Neutrophil (primary cell): ENCODE measurements around the gene C4orf46.

Experiments
- H3K27ac ChIP-seq: fragments of 200-600 bp; sonication (generic); 2 replicates; pipeline ENCODE4 v1.5.1; 2016; ENCODE audit warnings: mild to moderate bottlenecking, moderate library complexity
- H3K27me3 ChIP-seq: fragments of 200-600 bp; sonication (generic); 2 replicates; pipeline ENCODE4 v1.6.0; 2016; ENCODE audit warnings: mild to moderate bottlenecking
- H3K36me3 ChIP-seq: fragments of 200-600 bp; sonication (generic); 2 replicates; pipeline ENCODE4 v1.5.1; 2017
- H3K4me1 ChIP-seq, 2 experiments: fragments of 200-600 bp in 1 of 2; sonication (generic) in 1 of 2; 1 replicate in 1 of 2; 2 replicates in 1 of 2; pipeline versions ENCODE4 v1.5.1 to v1.6.1; 2013 to 2016; ENCODE audit warnings: low read depth in 1 of 2, low read length in 1 of 2, mild to moderate bottlenecking in 1 of 2, moderate library complexity in 1 of 2; ENCODE audit not compliant: control insufficient read depth in 1 of 2, insufficient read depth in 1 of 2
- H3K4me3 ChIP-seq, 2 experiments: fragments of 200-600 bp in 1 of 2; sonication (generic) in 1 of 2; 1 replicate in 1 of 2; 2 replicates in 1 of 2; pipeline ENCODE4 v1.5.1; 2013 to 2016; ENCODE audit warnings: low read depth in 1 of 2, low read length in 1 of 2, mild to moderate bottlenecking in 1 of 2, moderate library complexity in 1 of 2
- H3K9me3 ChIP-seq: fragments of 200-600 bp; sonication (generic); 2 replicates; pipeline ENCODE4 v1.5.1; 2016
- TF ChIP-seq, protein P1 (sequence below): fragments of 200-600 bp; sonication (generic); IDR thresholded peaks from 2 replicates; pipeline ENCODE4 v1.5.1; 2016; ENCODE audit warnings: antibody characterized with exemption

The C4orf46 gene

GRCh38 chr4:158688813-158689212, 17.1 kb upstream of the C4orf46 start:
- TF ChIP-seq, protein P1, sequence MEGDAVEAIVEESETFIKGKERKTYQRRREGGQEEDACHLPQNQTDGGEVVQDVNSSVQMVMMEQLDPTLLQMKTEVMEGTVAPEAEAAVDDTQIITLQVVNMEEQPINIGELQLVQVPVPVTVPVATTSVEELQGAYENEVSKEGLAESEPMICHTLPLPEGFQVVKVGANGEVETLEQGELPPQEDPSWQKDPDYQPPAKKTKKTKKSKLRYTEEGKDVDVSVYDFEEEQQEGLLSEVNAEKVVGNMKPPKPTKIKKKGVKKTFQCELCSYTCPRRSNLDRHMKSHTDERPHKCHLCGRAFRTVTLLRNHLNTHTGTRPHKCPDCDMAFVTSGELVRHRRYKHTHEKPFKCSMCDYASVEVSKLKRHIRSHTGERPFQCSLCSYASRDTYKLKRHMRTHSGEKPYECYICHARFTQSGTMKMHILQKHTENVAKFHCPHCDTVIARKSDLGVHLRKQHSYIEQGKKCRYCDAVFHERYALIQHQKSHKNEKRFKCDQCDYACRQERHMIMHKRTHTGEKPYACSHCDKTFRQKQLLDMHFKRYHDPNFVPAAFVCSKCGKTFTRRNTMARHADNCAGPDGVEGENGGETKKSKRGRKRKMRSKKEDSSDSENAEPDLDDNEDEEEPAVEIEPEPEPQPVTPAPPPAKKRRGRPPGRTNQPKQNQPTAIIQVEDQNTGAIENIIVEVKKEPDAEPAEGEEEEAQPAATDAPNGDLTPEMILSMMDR = no peak
- Histone ChIP-seq H3K9me3 (no peaks in the 10 kb centered on the region), H3K36me3 (peaks cover 59% of the 10 kb centered on the region), H3K27ac (no peak overlapping the region), H3K27me3 (no peaks in the 10 kb centered on the region), H3K4me1 (no peaks in the 10 kb centered on the region), H3K4me3 (no peak overlapping the region)

DNA sequence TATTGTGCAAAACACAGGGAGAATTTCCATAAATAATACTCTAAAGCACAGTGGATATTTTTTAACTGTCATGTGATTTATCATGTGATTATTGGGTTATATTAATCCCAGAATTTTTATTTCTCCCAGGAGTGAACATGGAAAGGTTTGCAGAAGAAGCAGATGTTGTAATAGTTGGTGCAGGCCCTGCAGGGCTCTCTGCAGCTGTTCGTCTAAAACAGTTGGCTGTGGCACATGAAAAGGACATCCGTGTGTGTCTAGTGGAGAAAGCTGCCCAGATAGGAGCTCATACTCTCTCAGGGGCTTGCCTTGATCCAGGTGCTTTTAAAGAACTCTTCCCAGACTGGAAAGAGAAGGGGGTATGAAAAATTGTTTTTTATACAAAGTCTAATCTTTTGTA, 10.4 kb upstream of the C4orf46 start:
- Histone ChIP-seq H3K27ac (no peak overlapping the region), H3K4me1 (no peaks in the 10 kb centered on the region), H3K9me3 (no peaks in the 10 kb centered on the region), H3K36me3 (peaks cover 43% of the 10 kb centered on the region), H3K4me3 (no peak overlapping the region), H3K27me3 (no peaks in the 10 kb centered on the region)
- TF ChIP-seq, protein P1 = no peak

GRCh38 chr4:158681629-158682028, 9.9 kb upstream of the C4orf46 start:
- TF ChIP-seq, protein P1 = no peak
- Histone ChIP-seq H3K27ac (no peak overlapping the region), H3K4me1 (no peaks in the 10 kb centered on the region), H3K36me3 (peaks cover 40% of the 10 kb centered on the region), H3K4me3 (no peak overlapping the region), H3K27me3 (no peaks in the 10 kb centered on the region), H3K9me3 (no peaks in the 10 kb centered on the region)

DNA sequence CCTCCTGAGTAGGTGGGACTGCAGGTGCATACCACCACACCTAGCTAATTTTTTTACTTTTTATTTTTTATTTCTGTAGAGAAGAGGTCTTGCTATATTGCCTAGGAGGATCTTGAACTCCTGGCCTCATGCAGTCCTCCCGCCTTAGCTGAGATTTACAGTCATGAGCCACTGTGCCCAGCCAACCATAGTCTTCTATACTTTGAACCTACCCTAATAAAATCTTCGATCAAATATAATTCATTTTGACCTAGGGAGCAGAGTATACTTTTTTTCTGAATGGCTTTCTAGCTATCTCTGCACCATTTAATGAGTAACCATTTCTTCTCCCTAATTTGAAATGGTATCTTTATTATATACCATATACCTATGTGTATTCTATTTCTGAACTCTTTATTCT, 7.1 kb upstream of the C4orf46 start:
- no peak overlapping the region for H3K4me3 ChIP-seq
- TF ChIP-seq, protein P1 = no peak
- no peaks in the 10 kb centered on the region for H3K9me3 ChIP-seq
- H3K36me3 ChIP-seq = peaks cover 18% of the 10 kb centered on the region
- no peaks in the 10 kb centered on the region for H3K4me1 ChIP-seq
- H3K27ac ChIP-seq = no peak overlapping the region
- no peaks in the 10 kb centered on the region for H3K27me3 ChIP-seq

DNA sequence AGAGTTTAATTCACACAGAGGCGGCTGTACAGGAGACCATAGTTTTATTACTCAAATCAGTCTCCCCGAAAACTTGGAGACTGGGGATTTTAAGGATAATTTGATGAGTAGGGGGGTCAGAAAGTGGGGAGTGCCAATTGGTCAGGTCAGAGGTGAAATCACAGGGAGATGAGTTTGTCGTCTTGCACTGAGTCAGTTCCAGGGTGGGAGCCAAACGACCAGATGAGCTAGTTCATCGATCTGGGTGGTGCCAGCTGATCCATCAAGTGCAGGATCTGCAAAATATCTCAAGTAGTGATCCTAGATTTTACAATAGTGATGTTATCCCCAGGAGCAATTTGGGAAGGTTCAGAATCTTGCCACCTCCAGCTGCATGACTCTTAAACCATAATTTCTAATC, 4.4 kb upstream of the C4orf46 start:
- Histone ChIP-seq H3K27me3 (no peaks in the 10 kb centered on the region), H3K4me1 (peaks cover 14 to 15% of the 10 kb centered on the region in 2 experiments), H3K4me3 (no peak overlapping the region), H3K27ac (no peak overlapping the region), H3K9me3 (no peaks in the 10 kb centered on the region), H3K36me3 (peaks cover 9% of the 10 kb centered on the region)
- TF ChIP-seq, protein P1 = no peak

DNA sequence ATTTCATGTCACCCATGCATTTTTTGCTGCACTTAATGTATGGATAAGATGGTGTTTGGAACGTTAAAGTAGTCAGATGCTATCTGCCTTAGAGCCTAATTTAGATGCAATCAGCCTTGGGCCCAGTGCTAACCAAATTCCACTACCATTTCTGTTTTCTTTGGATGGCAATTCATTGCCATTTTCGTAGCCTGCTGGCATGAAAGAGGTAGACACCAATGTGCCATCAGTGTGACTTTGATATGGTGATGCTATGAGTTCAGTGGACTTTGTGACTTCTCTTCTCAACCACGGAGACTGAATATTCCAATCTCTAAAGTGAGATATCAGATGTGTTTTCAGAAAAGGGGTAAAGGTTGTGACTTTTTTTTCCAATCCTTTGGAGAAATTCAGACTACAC, 1.9 kb upstream of the C4orf46 start:
- H3K4me3 ChIP-seq = no peak overlapping the region
- TF ChIP-seq, protein P1 = no peak
- H3K9me3 ChIP-seq = no peaks in the 10 kb centered on the region

More for the DNA sequence above, 1.9 kb upstream of the C4orf46 start:
- Histone ChIP-seq H3K36me3 (no peaks in the 10 kb centered on the region), H3K27me3 (no peaks in the 10 kb centered on the region), H3K4me1 (peaks cover 19 to 20% of the 10 kb centered on the region in 2 experiments), H3K27ac (no peak overlapping the region)
